Measurements from ENCODE around the gene MYBBP1A. TPM values are rescaled to one million over a fixed set of nuclear protein-coding genes. Genes with fewer than 3 reads are reported as not detected.

The MYBBP1A gene
- total and polyA plus RNA-seq, 2 donors, result 21.5 to 36.9 TPM

- no peak overlapping the region for H3K27ac ChIP-seq (ENCODE audit: low read depth in 1 of 2, low read length in 1 of 2)
- WGBS, result 91% methylated on average over 30 of the region's 30 CpGs
- no peaks in the 10 kb centered on the region for H3K36me3 ChIP-seq (ENCODE audit: control insufficient read depth in 2 of 2, insufficient read depth in 2 of 2, low read length in 1 of 2)
- no peaks in the 10 kb centered on the region for H3K9me3 ChIP-seq (ENCODE audit: control insufficient read depth in 2 of 2, insufficient read depth in 1 of 2, low read length in 1 of 2)
- no peak for DNase-seq (ENCODE audit: low read depth in 6 of 9, low spot score in 9 of 9)
- H3K27me3 ChIP-seq (ENCODE audit: control insufficient read depth in 2 of 2, insufficient read depth in 1 of 2, low read length in 1 of 2), result no peaks in the 10 kb centered on the region
- H3K4me3 ChIP-seq (ENCODE audit: low read length in 2 of 2), result no peak overlapping the region
- H3K4me1 ChIP-seq (ENCODE audit: control insufficient read depth in 2 of 2, insufficient read depth in 2 of 2, low read length in 2 of 2), result no peaks in the 10 kb centered on the region
These were observed 24.1 kb downstream of the MYBBP1A start for GRCh38 chr17:4530799-4531730.

- no peak for DNase-seq (ENCODE audit: low read depth in 6 of 9, low spot score in 9 of 9)
These were observed 25.5 kb downstream of the MYBBP1A start for GRCh38 chr17:4529533-4530152.

GRCh38 chr17:4527566-4528125, 27.5 kb downstream of the MYBBP1A start:
- no peak overlapping the region for H3K27ac ChIP-seq (ENCODE audit: low read depth in 1 of 2, low read length in 1 of 2)
- WGBS, result 93% methylated on average over 12 of the region's 12 CpGs

More at GRCh38 chr17:4529533-4530152, 25.5 kb downstream of the MYBBP1A start:
- WGBS, result 95% methylated on average over 13 of the region's 13 CpGs
- Histone ChIP-seq H3K27ac (ENCODE audit: low read depth in 1 of 2, low read length in 1 of 2) (no peak overlapping the region), H3K9me3 (ENCODE audit: control insufficient read depth in 2 of 2, insufficient read depth in 1 of 2, low read length in 1 of 2) (no peaks in the 10 kb centered on the region), H3K36me3 (ENCODE audit: control insufficient read depth in 2 of 2, insufficient read depth in 2 of 2, low read length in 1 of 2) (no peaks in the 10 kb centered on the region), H3K4me3 (ENCODE audit: low read length in 2 of 2) (no peak overlapping the region), H3K4me1 (ENCODE audit: control insufficient read depth in 2 of 2, insufficient read depth in 2 of 2, low read length in 2 of 2) (no peaks in the 10 kb centered on the region), H3K27me3 (ENCODE audit: control insufficient read depth in 2 of 2, insufficient read depth in 1 of 2, low read length in 1 of 2) (no peaks in the 10 kb centered on the region)

GRCh38 chr17:4527134-4527533, 28.1 kb downstream of the MYBBP1A start:
- no peaks in the 10 kb centered on the region for H3K36me3 ChIP-seq (ENCODE audit: control insufficient read depth in 2 of 2, insufficient read depth in 2 of 2, low read length in 1 of 2)
- WGBS, result 89% methylated on average over 1 of the region's 1 CpG
- no peaks in the 10 kb centered on the region for H3K27me3 ChIP-seq (ENCODE audit: control insufficient read depth in 2 of 2, insufficient read depth in 1 of 2, low read length in 1 of 2)
- H3K9me3 ChIP-seq (ENCODE audit: control insufficient read depth in 2 of 2, insufficient read depth in 1 of 2, low read length in 1 of 2), result no peaks in the 10 kb centered on the region
- H3K27ac ChIP-seq (ENCODE audit: low read depth in 1 of 2, low read length in 1 of 2), result no peak overlapping the region
- H3K4me3 ChIP-seq (ENCODE audit: low read length in 2 of 2), result no peak overlapping the region
- no peaks in the 10 kb centered on the region for H3K4me1 ChIP-seq (ENCODE audit: control insufficient read depth in 2 of 2, insufficient read depth in 2 of 2, low read length in 2 of 2)
- DNase-seq (ENCODE audit: low read depth in 6 of 9, low spot score in 9 of 9), result no peak

More at GRCh38 chr17:4527566-4528125, 27.5 kb downstream of the MYBBP1A start:
- no peaks in the 10 kb centered on the region for H3K27me3 ChIP-seq (ENCODE audit: control insufficient read depth in 2 of 2, insufficient read depth in 1 of 2, low read length in 1 of 2)
- no peak overlapping the region for H3K4me3 ChIP-seq (ENCODE audit: low read length in 2 of 2)
- H3K9me3 ChIP-seq (ENCODE audit: control insufficient read depth in 2 of 2, insufficient read depth in 1 of 2, low read length in 1 of 2), result no peaks in the 10 kb centered on the region
- H3K4me1 ChIP-seq (ENCODE audit: control insufficient read depth in 2 of 2, insufficient read depth in 2 of 2, low read length in 2 of 2), result no peaks in the 10 kb centered on the region
- no peak for DNase-seq (ENCODE audit: low read depth in 6 of 9, low spot score in 9 of 9)
- no peaks in the 10 kb centered on the region for H3K36me3 ChIP-seq (ENCODE audit: control insufficient read depth in 2 of 2, insufficient read depth in 2 of 2, low read length in 1 of 2)

- no peak overlapping the region for H3K4me3 ChIP-seq (ENCODE audit: low read length in 2 of 2)
- no peaks in the 10 kb centered on the region for H3K9me3 ChIP-seq (ENCODE audit: control insufficient read depth in 2 of 2, insufficient read depth in 1 of 2, low read length in 1 of 2)
- H3K4me1 ChIP-seq (ENCODE audit: control insufficient read depth in 2 of 2, insufficient read depth in 2 of 2, low read length in 2 of 2), result no peaks in the 10 kb centered on the region
- WGBS, result 96% methylated on average over 11 of the region's 11 CpGs
- H3K27me3 ChIP-seq (ENCODE audit: control insufficient read depth in 2 of 2, insufficient read depth in 1 of 2, low read length in 1 of 2), result no peaks in the 10 kb centered on the region
- no peaks in the 10 kb centered on the region for H3K36me3 ChIP-seq (ENCODE audit: control insufficient read depth in 2 of 2, insufficient read depth in 2 of 2, low read length in 1 of 2)
- H3K27ac ChIP-seq (ENCODE audit: low read depth in 1 of 2, low read length in 1 of 2), result no peak overlapping the region
- no peak for DNase-seq (ENCODE audit: low read depth in 6 of 9, low spot score in 9 of 9)
These were observed 29.3 kb downstream of the MYBBP1A start for GRCh38 chr17:4525691-4526397.

- Histone ChIP-seq H3K9me3 (ENCODE audit: control insufficient read depth in 2 of 2, insufficient read depth in 1 of 2, low read length in 1 of 2) (no peaks in the 10 kb centered on the region), H3K4me3 (ENCODE audit: low read length in 2 of 2) (no peak overlapping the region), H3K27me3 (ENCODE audit: control insufficient read depth in 2 of 2, insufficient read depth in 1 of 2, low read length in 1 of 2) (no peaks in the 10 kb centered on the region), H3K27ac (ENCODE audit: low read depth in 1 of 2, low read length in 1 of 2) (no peak overlapping the region), H3K36me3 (ENCODE audit: control insufficient read depth in 2 of 2, insufficient read depth in 2 of 2, low read length in 1 of 2) (no peaks in the 10 kb centered on the region), H3K4me1 (ENCODE audit: control insufficient read depth in 2 of 2, insufficient read depth in 2 of 2, low read length in 2 of 2) (peaks cover 0 to 8% of the 10 kb centered on the region in 2 donors)
- 99% methylated on average over 8 of the region's 8 CpGs for WGBS
- no peak for DNase-seq (ENCODE audit: low read depth in 6 of 9, low spot score in 9 of 9)
These were observed 31.2 kb downstream of the MYBBP1A start for GRCh38 chr17:4523946-4524345.

GRCh38 chr17:4522661-4523060, 32.5 kb downstream of the MYBBP1A start:
- Histone ChIP-seq H3K27ac (ENCODE audit: low read depth in 1 of 2, low read length in 1 of 2) (no peak overlapping the region), H3K9me3 (ENCODE audit: control insufficient read depth in 2 of 2, insufficient read depth in 1 of 2, low read length in 1 of 2) (no peaks in the 10 kb centered on the region), H3K36me3 (ENCODE audit: control insufficient read depth in 2 of 2, insufficient read depth in 2 of 2, low read length in 1 of 2) (no peaks in the 10 kb centered on the region), H3K4me3 (ENCODE audit: low read length in 2 of 2) (no peak overlapping the region), H3K27me3 (ENCODE audit: control insufficient read depth in 2 of 2, insufficient read depth in 1 of 2, low read length in 1 of 2) (no peaks in the 10 kb centered on the region), H3K4me1 (ENCODE audit: control insufficient read depth in 2 of 2, insufficient read depth in 2 of 2, low read length in 2 of 2) (peaks cover 0 to 10% of the 10 kb centered on the region in 2 donors)
- no peak for DNase-seq (ENCODE audit: low read depth in 6 of 9, low spot score in 9 of 9)
- WGBS, result 97% methylated on average over 6 of the region's 6 CpGs

- H3K27ac ChIP-seq (ENCODE audit: low read depth in 1 of 2, low read length in 1 of 2), result no peak overlapping the region
- H3K4me3 ChIP-seq (ENCODE audit: low read length in 2 of 2), result no peak overlapping the region
- peaks cover 0 to 15% of the 10 kb centered on the region in 2 donors for H3K4me1 ChIP-seq (ENCODE audit: control insufficient read depth in 2 of 2, insufficient read depth in 2 of 2, low read length in 2 of 2)
- no peaks in the 10 kb centered on the region for H3K9me3 ChIP-seq (ENCODE audit: control insufficient read depth in 2 of 2, insufficient read depth in 1 of 2, low read length in 1 of 2)
- WGBS, result 97% methylated on average over 8 of the region's 8 CpGs
- H3K27me3 ChIP-seq (ENCODE audit: control insufficient read depth in 2 of 2, insufficient read depth in 1 of 2, low read length in 1 of 2), result no peaks in the 10 kb centered on the region
- H3K36me3 ChIP-seq (ENCODE audit: control insufficient read depth in 2 of 2, insufficient read depth in 2 of 2, low read length in 1 of 2), result no peaks in the 10 kb centered on the region
- no peak for DNase-seq (ENCODE audit: low read depth in 6 of 9, low spot score in 9 of 9)
These were observed 34.1 kb downstream of the MYBBP1A start for GRCh38 chr17:4520894-4521600.
